B cell (primary cell): ENCODE results near the gene KATNA1. TPM values are rescaled to one million over a fixed set of nuclear protein-coding genes. Genes with fewer than 3 reads are reported as not detected.
"Not testable (repeated sequence)": the region's sequence is repeated elsewhere in the genome, so short reads cannot be mapped to it uniquely, and the experiment has no call there.

Source experiments
- ATAC-seq: fragments of 200-7000 bp; cut with Tn5 transposase; one replicate; pipeline ENCODE4 v1.10.0; 2021; ENCODE audit warnings: low read depth, mild to moderate bottlenecking, moderate number of reproducible peaks, moderate library complexity
- CTCF ChIA-PET: fragments of 350-600 bp; sonication (Branson Sonifier 250); formaldehyde crosslinking; loops from one replicate; lab custom pipeline; 2021; ENCODE audit warnings: antibody characterized with exemption, inconsistent platforms; lab: Charles Lee
- POLR2A ChIA-PET: fragments of 350-600 bp; sonication (Branson Sonifier 250); formaldehyde crosslinking; loops from one replicate; lab custom pipeline; 2021; ENCODE audit warnings: antibody characterized with exemption; lab: Charles Lee
- DNase-seq: peaks from one replicate; pipeline ENCODE4 v3.0.0; 2013
- H2AFZ ChIP-seq: 2 replicates; pipeline ENCODE4 v1.6.1; 2012; ENCODE audit warnings: mild to moderate bottlenecking, low read depth, low read length; ENCODE audit not compliant: insufficient read depth, poor library complexity, severe bottlenecking
- H3K27ac ChIP-seq, 2 donors: 1 replicate in 1 of 2; 2 replicates in 1 of 2; pipeline ENCODE4 v1.5.1; 2012 to 2013; ENCODE audit warnings: low read length in 2 of 2, mild to moderate bottlenecking in 2 of 2, moderate library complexity in 1 of 2
- H3K27me3 ChIP-seq, 4 experiments: fragments of 200-600 bp in 1 of 4; sonication (generic) in 1 of 4; replicated peaks in 1 of 4; 1 replicate in 2 of 4; 2 replicates in 2 of 4; pipeline versions ENCODE4 v1.6.1 to v1.7.0; 2013 to 2016; ENCODE audit warnings: low read length in 3 of 4, mild to moderate bottlenecking in 2 of 4, mixed read lengths in 1 of 4, moderate library complexity in 1 of 4; ENCODE audit not compliant: insufficient read depth in 4 of 4, control insufficient read depth in 3 of 4; ENCODE audit errors: control extremely low read depth in 1 of 4
- H3K36me3 ChIP-seq, 2 experiments: replicated peaks in 1 of 2; 1 replicate in 1 of 2; 2 replicates in 1 of 2; pipeline versions ENCODE4 v1.6.1 to v1.7.1; 2013; ENCODE audit warnings: low read length in 1 of 2; ENCODE audit not compliant: insufficient read depth in 2 of 2, control insufficient read depth in 1 of 2; ENCODE audit errors: control extremely low read depth in 1 of 2, extremely low read depth in 1 of 2
- H3K4me1 ChIP-seq, 2 donors: fragments of 200-600 bp in 1 of 2; sonication (generic) in 1 of 2; 1 replicate in 1 of 2; 2 replicates in 1 of 2; pipeline versions ENCODE4 v1.5.1 to v1.6.1; 2013 to 2017; ENCODE audit warnings: low read length in 2 of 2; ENCODE audit not compliant: control insufficient read depth in 2 of 2, insufficient read depth in 2 of 2
- H3K4me2 ChIP-seq: replicated peaks from 2 replicates; pipeline ENCODE3; 2012; ENCODE audit warnings: mild to moderate bottlenecking, low read depth, low read length; ENCODE audit not compliant: poor library complexity, severe bottlenecking
- H3K4me3 ChIP-seq, 5 experiments: fragments of 200-600 bp in 1 of 5; sonication (generic) in 1 of 5; 1 replicate in 3 of 5; 2 replicates in 2 of 5; pipeline versions ENCODE4 v1.5.1 to v1.7.0; 2011 to 2016; ENCODE audit warnings: low read length in 4 of 5, mild to moderate bottlenecking in 4 of 5, low read depth in 2 of 5, control low read depth in 1 of 5, moderate library complexity in 1 of 5; ENCODE audit not compliant: insufficient read depth in 1 of 5; ENCODE audit errors: control extremely low read depth in 1 of 5, extremely low read depth in 1 of 5
- H3K79me2 ChIP-seq: fragments of 200-600 bp; sonication (generic); one replicate; pipeline ENCODE4 v1.6.0; 2016; ENCODE audit warnings: low read length; ENCODE audit not compliant: control insufficient read depth, insufficient read depth
- H3K9ac ChIP-seq: fragments of 200-600 bp; sonication (generic); 2 replicates; pipeline ENCODE4 v1.6.1; 2017; ENCODE audit warnings: mild to moderate bottlenecking, low read length, moderate library complexity
- H3K9me3 ChIP-seq, 3 donors: one replicate each; pipeline versions ENCODE4 v1.6.1 to v1.7.1; 2013; ENCODE audit warnings: low read length in 2 of 3; ENCODE audit not compliant: control insufficient read depth in 2 of 3, insufficient read depth in 1 of 3; ENCODE audit errors: control extremely low read depth in 1 of 3
- H4K20me1 ChIP-seq: 2 replicates; pipeline ENCODE4 v1.6.0; 2012; ENCODE audit warnings: mild to moderate bottlenecking, low read length; ENCODE audit not compliant: insufficient read depth, control insufficient read depth, poor library complexity, severe bottlenecking
- H3K27ac Mint-ChIP-seq: one replicate; pipeline ENCODE4 v1.8.0; 2021; ENCODE audit warnings: mixed read lengths
- H3K27me3 Mint-ChIP-seq: one replicate; pipeline ENCODE4 v1.8.0; 2021; ENCODE audit warnings: mixed read lengths
- H3K4me1 Mint-ChIP-seq: one replicate; pipeline ENCODE4 v1.8.0; 2021; ENCODE audit warnings: mixed read lengths
- H3K4me3 Mint-ChIP-seq: one replicate; pipeline ENCODE4 v1.8.0; 2021; ENCODE audit warnings: mixed read lengths
- H3K9me3 Mint-ChIP-seq: one replicate; pipeline ENCODE4 v1.8.0; 2022; ENCODE audit warnings: mixed read lengths; ENCODE audit not compliant: insufficient read depth
- EZH2 ChIP-seq: IDR thresholded peaks from 2 replicates; pipeline ENCODE4 v1.6.1; 2012; ENCODE audit warnings: borderline replicate concordance, low read depth, mild to moderate bottlenecking, moderate library complexity, low read length; ENCODE audit not compliant: insufficient read depth, poor library complexity, severe bottlenecking
- WGBS: methylation state at CpG from one replicate; pipeline ENCODE4 v1.1.5; 2013; ENCODE audit warnings: missing lambda C conversion rate; ENCODE audit not compliant: insufficient coverage; 5-methylcytosine and 5-hydroxymethylcytosine counted together
- intact Hi-C: fragments of 100-400 bp; cut with micrococcal nuclease; formaldehyde crosslinking; loops from one replicate; pipeline ENCODE4 v1.10.0; 2022
- polyA plus RNA-seq: library from polyadenylated mRNA; depleted of rRNA; stranded (reverse); fragments of >200 nt; gene quantifications from 2 replicates; pipeline ENCODE4 v1.2.3, GENCODE V29; 2012
- total RNA-seq, 2 donors: library from RNA; stranded (reverse); fragments of 120-200 nt in 1 of 2; gene quantifications; 1 replicate in 1 of 2; 2 replicates in 1 of 2; pipeline versions ENCODE4 v1.2.3 to v1.2.4, GENCODE V29; 2013 to 2022
- TF ChIP-seq, protein P1 (sequence below): fragments of 200-600 bp; IDR thresholded peaks from one replicate; pipeline ENCODE4 v1.8.0; 2022; ENCODE audit warnings: antibody characterized with exemption, mild to moderate bottlenecking

Gene KATNA1
- total and polyA plus RNA-seq, 2 donors (not counting 1 experiment from before 2014, with no cell fraction given): 10.6 to 19.8 TPM

DNA sequence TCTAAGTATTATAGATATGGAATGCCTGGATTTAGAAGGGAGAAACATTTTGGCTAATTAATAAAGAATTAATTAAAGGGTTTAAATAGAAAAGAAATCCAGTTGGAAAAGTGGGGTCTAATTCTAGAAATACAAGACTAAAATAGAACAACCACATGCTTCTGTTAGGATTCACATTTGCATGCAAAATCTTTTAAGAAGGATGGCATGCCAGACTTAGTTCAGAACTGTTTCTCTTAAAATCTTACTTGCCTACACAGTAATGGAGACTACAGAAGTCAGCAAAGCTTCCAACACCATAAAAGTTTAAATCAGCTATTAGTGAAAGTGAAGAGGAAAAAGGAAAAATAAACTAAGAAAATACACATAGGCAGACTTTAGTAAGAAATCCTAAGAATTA, 32.7 kb upstream of the KATNA1 start:
- Histone ChIP-seq H3K4me1 (no peaks in the 10 kb centered on the region), H3K9ac (no peak overlapping the region), H3K9me3 (no peaks in the 10 kb centered on the region), H3K36me3 (peaks cover 1 to 25% of the 10 kb centered on the region in 2 experiments), H3K27ac (no peak overlapping the region), H3K79me2 (peaks cover 7% of the 10 kb centered on the region), H3K27me3 (no peaks in the 10 kb centered on the region), H2AFZ (no peak overlapping the region), H3K4me3 (no peak overlapping the region), H3K4me2 (no peak overlapping the region), H4K20me1 (peaks cover 13% of the 10 kb centered on the region)
- Mint-ChIP-seq H3K9me3 (no peaks in the 10 kb centered on the region), H3K27me3 (no peaks in the 10 kb centered on the region), H3K27ac (no peak overlapping the region), H3K4me3 (no peak overlapping the region), H3K4me1 (peaks cover 7% of the 10 kb centered on the region)
- ChIA-PET POLR2A (interaction anchor here (0.5 kb wide), 1 partner anchor 38 kb away, joined by 3 read pairs; no protein-coding TSS in a partner anchor), CTCF (no interaction called here)
- intact Hi-C loops: no loop called here
- DNase-seq: no peak
- TF ChIP-seq EZH2: no peak
- TF ChIP-seq, protein P1, sequence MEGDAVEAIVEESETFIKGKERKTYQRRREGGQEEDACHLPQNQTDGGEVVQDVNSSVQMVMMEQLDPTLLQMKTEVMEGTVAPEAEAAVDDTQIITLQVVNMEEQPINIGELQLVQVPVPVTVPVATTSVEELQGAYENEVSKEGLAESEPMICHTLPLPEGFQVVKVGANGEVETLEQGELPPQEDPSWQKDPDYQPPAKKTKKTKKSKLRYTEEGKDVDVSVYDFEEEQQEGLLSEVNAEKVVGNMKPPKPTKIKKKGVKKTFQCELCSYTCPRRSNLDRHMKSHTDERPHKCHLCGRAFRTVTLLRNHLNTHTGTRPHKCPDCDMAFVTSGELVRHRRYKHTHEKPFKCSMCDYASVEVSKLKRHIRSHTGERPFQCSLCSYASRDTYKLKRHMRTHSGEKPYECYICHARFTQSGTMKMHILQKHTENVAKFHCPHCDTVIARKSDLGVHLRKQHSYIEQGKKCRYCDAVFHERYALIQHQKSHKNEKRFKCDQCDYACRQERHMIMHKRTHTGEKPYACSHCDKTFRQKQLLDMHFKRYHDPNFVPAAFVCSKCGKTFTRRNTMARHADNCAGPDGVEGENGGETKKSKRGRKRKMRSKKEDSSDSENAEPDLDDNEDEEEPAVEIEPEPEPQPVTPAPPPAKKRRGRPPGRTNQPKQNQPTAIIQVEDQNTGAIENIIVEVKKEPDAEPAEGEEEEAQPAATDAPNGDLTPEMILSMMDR: no peak
- ATAC-seq: no peak

DNA sequence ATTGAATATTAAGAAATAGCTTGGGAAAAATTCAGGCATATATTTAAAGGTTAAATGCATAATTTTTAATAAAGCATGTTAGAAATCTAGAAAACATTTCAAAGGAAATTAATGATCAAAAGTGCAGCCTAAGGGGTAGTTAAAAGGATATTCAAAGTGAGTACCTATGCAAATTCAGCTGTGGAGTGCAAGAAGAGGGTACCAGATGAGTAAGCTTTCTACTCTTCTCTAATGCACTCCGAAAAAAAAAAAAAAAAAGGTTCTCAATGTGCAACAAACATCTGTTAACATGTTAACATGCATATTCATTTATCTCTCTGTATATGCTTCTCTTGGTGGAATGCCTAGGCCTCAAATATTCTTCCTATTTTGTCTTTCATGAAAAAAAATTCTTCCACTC, 32.0 kb upstream of the KATNA1 start:
- peaks cover 5% of the 10 kb centered on the region for H3K79me2 ChIP-seq
- no peak for DNase-seq
- peaks cover 7% of the 10 kb centered on the region for H3K4me1 Mint-ChIP-seq
- no peak for ATAC-seq
- H4K20me1 ChIP-seq: peaks cover 13% of the 10 kb centered on the region
- peaks cover 1 to 30% of the 10 kb centered on the region in 2 experiments for H3K36me3 ChIP-seq
- H3K4me1 ChIP-seq: no peaks in the 10 kb centered on the region
- H3K9me3 Mint-ChIP-seq: no peaks in the 10 kb centered on the region
- no peak overlapping the region for H3K4me3 Mint-ChIP-seq
- H3K4me3 ChIP-seq: no peak overlapping the region
- TF ChIP-seq, protein P1: no peak
- no peak for TF ChIP-seq EZH2
- intact Hi-C loops: no loop called here
- no peak overlapping the region for H2AFZ ChIP-seq
- H3K27ac ChIP-seq: no peak overlapping the region
- no peaks in the 10 kb centered on the region for H3K27me3 ChIP-seq
- no peaks in the 10 kb centered on the region for H3K9me3 ChIP-seq
- CTCF ChIA-PET: interaction anchor here (0.8 kb wide), 1 partner anchor 32 kb away, joined by 3 read pairs; the partner anchor contains the start of gene KATNA1
- H3K27me3 Mint-ChIP-seq: no peaks in the 10 kb centered on the region
- no peak overlapping the region for H3K4me2 ChIP-seq
- POLR2A ChIA-PET: no interaction called here
- no CpG with 5 or more reads among the region's 1 CpG for WGBS
- H3K27ac Mint-ChIP-seq: no peak overlapping the region
- H3K9ac ChIP-seq: no peak overlapping the region

DNA sequence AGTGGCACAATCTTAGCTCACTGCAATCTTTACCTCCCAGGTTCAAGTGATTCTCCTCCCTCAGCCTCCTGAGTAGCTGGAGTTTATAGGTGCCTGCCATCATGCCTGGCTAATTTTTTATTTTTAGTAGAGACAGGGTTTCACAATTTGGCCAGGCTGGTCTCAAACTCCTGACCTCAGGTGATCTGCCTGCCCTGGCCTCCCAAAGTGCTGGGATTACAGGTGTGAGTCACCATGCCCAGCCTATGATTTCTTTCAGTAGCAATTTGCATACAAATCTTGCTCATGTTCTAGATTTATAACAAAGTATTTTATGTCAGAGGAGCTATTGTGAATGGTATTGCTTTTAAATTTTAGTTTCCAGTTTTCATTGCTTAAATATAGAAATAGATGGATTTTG, 23.8 kb upstream of the KATNA1 start:
- H3K27ac ChIP-seq, ATAC-seq, H3K27me3 ChIP-seq, H3K9me3 ChIP-seq, H3K4me1 Mint-ChIP-seq, DNase-seq, H3K9ac ChIP-seq, H4K20me1 ChIP-seq, H3K4me2 ChIP-seq, H3K4me3 Mint-ChIP-seq, H3K79me2 ChIP-seq, H3K4me3 ChIP-seq, H3K27me3 Mint-ChIP-seq, POLR2A ChIA-PET, H3K27ac Mint-ChIP-seq, H2AFZ ChIP-seq, intact Hi-C loops, H3K4me1 ChIP-seq, H3K9me3 Mint-ChIP-seq: not testable (repeated sequence)
- CTCF ChIA-PET: interaction anchor here (0.5 kb wide), 1 partner anchor 9 kb away, joined by 4 read pairs; no protein-coding TSS in a partner anchor
- H3K36me3 ChIP-seq: peaks cover 0 to 65% of the 10 kb centered on the region in 2 experiments
